Epithelial cell of proximal tubule (primary cell): ENCODE data around the gene PPP1R1B. TPM values are rescaled to one million over a fixed set of nuclear protein-coding genes. Genes with fewer than 3 reads are reported as not detected.

ENCODE experiments used
- DNase-seq: peaks from one replicate; pipeline ENCODE4 v3.0.0-alpha.2; 2011; ENCODE audit warnings: low read depth
- H3K4me3 ChIP-seq: 2 replicates; pipeline ENCODE4 v1.5.1; 2011; ENCODE audit warnings: low read depth, mild to moderate bottlenecking, low read length
- CTCF ChIP-seq: conservative IDR thresholded peaks from 2 replicates; pipeline ENCODE4 v1.5.1; 2012; ENCODE audit warnings: low read depth, mild to moderate bottlenecking, low read length
- total RNA-seq: library from RNA; depleted of rRNA; stranded (reverse); fragments of >200 nt; gene quantifications from 2 replicates; pipeline ENCODE4 v1.2.3, GENCODE V29; 2015

Gene PPP1R1B
- total RNA-seq, 1 donor from 2014 or later = not detected

GRCh38 chr17:39605492-39606433 lies 21.0 kb upstream of the PPP1R1B start:
- H3K4me3 ChIP-seq = no peak overlapping the region
- no peak for TF ChIP-seq CTCF
- no peak for DNase-seq

GRCh38 chr17:39606434-39607056 lies 20.2 kb upstream of the PPP1R1B start:
- H3K4me3 ChIP-seq = no peak overlapping the region
- no peak for DNase-seq
- no peak for TF ChIP-seq CTCF

GRCh38 chr17:39607057-39607850 lies 19.5 kb upstream of the PPP1R1B start:
- no peak overlapping the region for H3K4me3 ChIP-seq
- TF ChIP-seq CTCF = no peak
- no peak for DNase-seq

GRCh38 chr17:39607851-39608130 lies 19.0 kb upstream of the PPP1R1B start, which contains the start of gene NEUROD2:
Gene NEUROD2, minus strand, starts transcription at chr17:39607920. Its CDS starts 1,321 bp downstream, at chr17:39606599.
- no peak for DNase-seq
- no peak for TF ChIP-seq CTCF
- no peak within 1 kb of the TSS for H3K4me3 ChIP-seq

GRCh38 chr17:39608142-39608981 lies 18.4 kb upstream of the PPP1R1B start:
- TF ChIP-seq CTCF = no peak
- no peak for DNase-seq
- no peak overlapping the region for H3K4me3 ChIP-seq

GRCh38 chr17:39609416-39610025 lies 17.2 kb upstream of the PPP1R1B start:
- H3K4me3 ChIP-seq = no peak overlapping the region
- TF ChIP-seq CTCF = no peak
- no peak for DNase-seq
